NCI-H2081 treated with DMSO at 0.1 percent for 48 hours (cell line): ENCODE measurements around the gene RRP1B.

Experiments used
- DNase-seq: peaks from one replicate; lab custom pipeline; 2025; lab: John Stamatoyannopoulos, UW

Gene RRP1B

DNA sequence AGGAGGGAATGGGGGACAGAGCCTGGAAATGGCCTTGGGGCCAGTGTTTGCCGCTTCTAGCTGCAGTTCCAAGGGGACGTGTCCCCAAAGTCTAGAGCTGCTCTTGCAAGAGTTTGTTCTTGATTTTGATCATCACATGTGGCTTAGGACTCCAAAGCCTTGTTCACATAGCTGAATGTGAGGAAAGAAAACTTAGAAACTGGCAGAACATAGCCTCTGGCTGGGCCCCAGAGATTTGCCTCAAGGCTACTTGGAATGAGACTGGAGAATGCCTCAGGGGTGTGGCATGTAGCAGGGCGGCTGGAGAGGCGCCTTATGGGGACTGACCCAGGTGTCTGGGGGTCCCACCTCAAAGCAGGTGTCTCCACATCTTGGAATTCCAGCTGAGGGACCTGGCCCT is 61.8 kb downstream of the RRP1B start:
- no peak for DNase-seq

DNA sequence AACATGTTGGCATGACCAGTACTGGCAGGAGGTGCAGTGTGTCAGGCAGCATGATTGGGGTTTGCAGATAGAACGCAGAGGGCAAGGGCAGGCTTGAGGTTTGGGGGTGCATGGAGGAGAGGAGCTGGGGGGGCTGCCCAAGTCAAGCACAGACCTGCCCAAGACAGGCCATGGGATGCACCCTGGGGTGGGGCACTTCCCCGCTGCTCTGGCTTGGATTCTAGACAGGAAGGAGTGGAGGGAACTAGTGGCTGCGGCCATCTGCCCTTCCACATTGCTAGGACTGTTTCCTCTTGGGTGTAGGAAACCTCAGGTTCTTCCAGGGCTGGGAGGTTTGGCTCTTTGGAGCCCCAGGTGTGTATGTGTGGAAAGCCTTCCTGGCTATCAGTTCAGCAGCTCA is 62.6 kb downstream of the RRP1B start:
- no peak for DNase-seq

- DNase-seq: no peak
These were observed 64.3 kb downstream of the RRP1B start for GRCh38 chr21:43723648-43724047.

GRCh38 chr21:43726686-43727518 is 67.5 kb downstream of the RRP1B start:
- no peak for DNase-seq

GRCh38 chr21:43727519-43728153 is 68.3 kb downstream of the RRP1B start:
- no peak for DNase-seq

DNA sequence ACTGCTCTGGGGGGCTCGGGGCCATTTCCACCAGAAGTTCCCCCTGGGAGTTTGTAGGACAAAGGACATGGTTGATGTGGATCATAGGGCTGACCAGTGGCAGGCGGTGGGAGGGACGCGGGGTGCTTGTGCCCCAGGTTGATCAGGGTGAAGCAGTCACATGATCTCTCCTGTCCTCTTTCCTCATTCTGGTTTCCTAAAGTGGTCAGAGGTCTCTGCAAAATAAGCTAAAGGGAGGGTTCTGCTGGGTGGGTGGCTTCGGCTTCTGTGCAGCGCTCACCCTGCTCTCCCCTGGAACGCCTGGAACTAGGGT is 68.8 kb downstream of the RRP1B start:
- no peak for DNase-seq

GRCh38 chr21:43728467-43729390 is 69.4 kb downstream of the RRP1B start:
- no peak for DNase-seq

GRCh38 chr21:43731476-43731875 is 72.1 kb downstream of the RRP1B start:
- no peak for DNase-seq

- no peak for DNase-seq
These were observed 72.7 kb downstream of the RRP1B start for GRCh38 chr21:43731891-43732711.

GRCh38 chr21:43733060-43733459 is 73.7 kb downstream of the RRP1B start:
- DNase-seq: no peak

DNA sequence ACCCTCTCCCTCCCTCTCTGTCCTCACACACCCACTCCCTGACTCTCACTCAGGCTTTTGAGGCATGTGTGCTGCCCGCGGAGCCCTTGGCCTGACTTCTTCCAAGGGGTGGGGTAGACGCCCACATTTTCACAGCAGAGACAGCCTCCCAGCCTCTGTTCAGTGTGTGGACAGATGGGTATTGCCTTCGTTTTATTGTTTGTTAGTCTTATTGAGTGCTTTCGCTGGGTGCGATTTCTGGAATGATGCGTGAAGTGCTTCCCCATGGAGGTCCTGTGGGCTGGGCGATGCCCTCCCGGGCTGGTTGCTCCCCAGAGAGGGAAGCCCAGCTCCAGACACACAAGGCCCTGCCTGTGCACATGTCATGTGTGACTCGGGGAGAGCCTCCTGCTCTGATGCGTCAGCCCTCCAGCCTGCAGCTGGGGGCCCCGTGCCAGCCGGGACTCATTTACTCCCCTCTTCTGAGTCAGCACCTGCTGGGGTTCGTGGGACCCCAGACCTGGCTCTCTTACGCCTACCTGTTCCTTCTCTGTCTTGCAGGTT is 74.2 kb downstream of the RRP1B start:
- no peak for DNase-seq

DNA sequence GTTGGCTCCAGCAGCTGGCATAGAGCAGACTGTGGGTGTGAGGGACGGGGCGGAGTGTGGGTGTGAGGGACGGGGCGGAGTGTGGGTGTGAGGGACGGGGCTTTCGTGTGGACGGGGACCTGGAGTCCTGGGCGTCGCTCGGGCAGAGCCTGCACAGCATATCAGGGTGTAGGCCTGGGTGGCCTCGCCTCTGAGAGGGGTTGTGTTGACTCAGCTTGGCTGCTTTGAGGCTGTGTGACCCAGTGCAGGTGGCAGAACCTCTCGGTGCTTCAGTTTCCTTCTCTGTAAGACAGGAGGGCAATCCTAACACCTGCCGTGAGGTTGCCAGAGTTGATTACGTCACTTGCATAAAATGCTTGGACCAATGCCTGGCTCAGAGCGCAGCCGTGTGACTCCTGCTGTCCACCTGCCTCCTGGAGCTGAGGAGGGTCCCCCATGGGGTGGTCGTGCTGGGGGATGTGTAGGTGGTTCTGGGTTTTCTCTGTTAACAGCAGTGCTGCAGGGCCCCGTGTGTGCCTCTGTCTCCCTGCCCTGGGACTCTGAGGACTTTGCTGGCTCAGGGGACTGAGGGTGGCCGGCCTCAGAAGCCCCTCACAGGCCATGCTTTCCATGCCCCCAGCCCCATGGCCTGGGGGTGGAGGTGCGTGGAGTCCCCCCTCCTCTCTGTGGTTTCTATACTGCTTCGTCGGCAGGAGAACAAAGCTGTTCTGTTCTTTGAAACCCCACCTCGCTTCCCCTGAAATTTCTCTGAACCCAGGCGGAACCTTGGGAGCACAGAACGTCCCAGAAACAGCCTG is 75.0 kb downstream of the RRP1B start:
- DNase-seq: no peak

GRCh38 chr21:43734928-43735229 is 75.5 kb downstream of the RRP1B start:
- no peak for DNase-seq

DNA sequence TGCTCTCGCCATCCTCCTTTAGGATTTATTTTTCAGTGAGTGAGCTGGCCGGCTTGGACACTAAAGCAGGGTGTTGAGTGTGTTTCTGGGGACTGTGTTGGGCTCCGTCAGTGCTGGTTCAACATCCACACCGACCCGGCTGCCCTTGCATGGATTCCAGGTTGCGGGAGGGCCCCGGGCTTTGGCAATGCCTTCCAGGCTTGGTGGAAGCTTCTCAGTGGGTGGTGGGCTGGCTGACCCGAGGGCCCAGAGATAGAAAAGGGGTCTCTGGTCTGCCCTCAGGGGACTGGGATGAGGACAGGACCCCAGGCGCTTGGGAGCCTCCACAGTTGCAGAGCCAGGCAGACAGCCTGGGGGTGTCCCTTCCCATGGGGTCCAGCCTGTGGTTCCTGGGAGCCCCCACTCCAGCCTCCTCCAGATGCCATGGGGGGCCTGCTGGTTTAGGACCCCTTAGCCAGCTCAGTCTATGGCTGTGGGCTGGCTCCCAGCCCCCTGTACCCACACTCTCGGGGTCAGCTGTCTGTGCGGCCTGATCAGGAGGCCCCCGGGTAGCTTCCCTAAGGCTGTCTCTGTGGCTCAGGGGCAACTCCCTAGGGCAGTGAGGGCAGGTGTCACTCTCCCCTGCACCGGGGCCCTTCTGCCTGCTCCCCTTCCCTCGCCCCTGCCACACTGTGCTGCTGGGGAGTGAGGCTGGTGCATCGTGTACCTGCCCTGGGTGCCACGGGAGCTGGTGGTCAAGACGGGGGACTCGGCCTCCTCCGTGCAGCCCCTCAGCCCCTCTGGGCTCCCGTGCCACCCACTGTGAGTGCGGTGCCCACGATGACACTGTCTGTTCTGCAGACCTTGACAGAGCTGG is 76.1 kb downstream of the RRP1B start:
- no peak for DNase-seq

- no peak for DNase-seq
These were observed 77.0 kb downstream of the RRP1B start for GRCh38 chr21:43736224-43736883.

- no peak for DNase-seq
These were observed 78.0 kb downstream of the RRP1B start for GRCh38 chr21:43737158-43737950.

DNA sequence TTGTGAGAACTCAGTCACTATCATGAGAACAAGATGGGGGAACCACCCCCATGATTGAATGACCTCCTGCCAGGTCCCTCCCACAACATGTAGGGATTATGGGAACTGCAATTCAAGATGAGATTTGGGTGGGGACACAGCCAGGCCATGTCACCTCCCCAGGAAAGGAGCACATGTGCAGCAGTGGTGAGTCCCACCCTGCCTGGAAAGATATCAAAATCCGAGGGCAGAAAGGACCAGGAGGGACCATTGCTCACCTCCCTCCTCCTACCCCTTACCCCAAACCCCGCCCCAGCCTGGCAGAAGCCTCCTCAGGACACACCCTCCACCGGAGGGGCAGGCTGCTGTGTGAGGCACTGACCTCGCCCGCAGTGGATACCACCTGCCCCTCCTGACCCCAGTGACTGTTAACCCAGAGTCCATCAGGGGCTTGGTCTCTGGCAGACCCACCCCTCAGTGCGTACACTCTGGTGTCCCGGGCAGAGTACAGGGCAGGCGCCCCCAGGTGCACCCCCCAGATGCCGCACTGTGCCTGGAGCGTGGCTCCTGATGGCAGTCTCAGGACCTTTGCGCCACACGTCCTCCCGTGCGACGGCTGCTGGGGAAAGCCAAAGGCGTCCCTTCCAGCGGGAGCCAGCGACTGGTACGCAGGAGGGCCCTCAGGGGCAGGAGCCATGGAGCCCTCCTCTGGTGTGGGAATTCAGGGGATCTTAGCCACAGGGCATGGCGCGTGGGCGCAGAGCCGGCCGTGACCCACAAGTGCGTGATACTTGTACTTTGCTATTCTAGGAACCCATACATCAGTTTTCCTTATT is 80.5 kb downstream of the RRP1B start:
- DNase-seq: no peak
